Stimulated activated CD8-positive, alpha-beta memory T cell treated with anti-CD3 and anti-CD28 coated beads, Interleukin-7, amount 100 ng/mL, for 1 hour (primary cell): Measurements from ENCODE around the gene MCL1.
"Not testable (repeated sequence)": the region's sequence is repeated elsewhere in the genome, so short reads cannot be mapped to it uniquely, and the experiment has no call there.

ENCODE experiments used
- DNase-seq, 2 donors: peaks; one replicate each; pipeline ENCODE4 v3.0.0-alpha.2; 2020; ENCODE audit warnings: low read depth in 2 of 2

MCL1 gene

DNA sequence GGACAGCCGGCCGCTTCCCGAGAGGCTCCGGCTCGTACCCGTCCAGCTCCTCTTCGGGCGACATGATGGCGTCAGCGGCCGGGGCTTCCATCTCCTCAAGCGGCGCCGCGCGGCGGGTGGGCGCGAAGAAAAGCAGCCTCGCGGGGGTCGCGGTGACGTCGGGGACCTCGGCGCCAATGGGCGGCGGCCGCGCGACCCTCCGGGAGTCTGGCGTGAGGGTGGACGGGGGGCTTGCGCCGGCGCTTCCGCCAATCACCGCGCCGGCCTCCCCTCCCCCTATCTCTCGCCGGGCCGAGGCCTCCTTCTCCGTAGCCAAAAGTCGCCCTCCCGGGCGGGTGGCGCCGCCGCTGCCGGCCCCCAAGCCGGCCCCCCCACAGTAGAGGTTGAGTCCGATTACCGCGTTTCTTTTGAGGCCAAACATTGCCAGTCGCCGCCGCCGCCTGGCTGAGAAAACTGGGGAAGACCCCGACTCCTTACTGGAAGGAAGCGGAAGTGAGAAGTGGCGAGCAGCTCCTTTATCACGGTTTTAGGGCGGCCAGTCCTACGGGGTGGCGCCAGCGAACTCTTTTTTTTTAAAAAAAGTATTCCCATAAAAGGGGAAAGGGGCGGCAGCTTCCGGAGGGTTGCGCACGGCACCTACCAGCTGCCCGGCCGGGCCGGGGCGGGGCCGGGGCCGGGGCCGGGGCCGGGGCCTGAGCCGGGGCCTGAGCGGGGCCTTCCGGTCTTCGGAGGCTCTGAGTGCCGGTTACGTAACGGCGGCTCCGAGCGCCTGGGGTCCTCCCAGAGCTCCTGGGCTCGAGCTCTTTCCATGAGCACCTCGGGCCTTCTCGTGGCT is at the start of gene MCL1:
MCL1 (minus strand) TSS at position 501 of the 835 bp plus-strand sequence; CDS start at position 421, 80 bp downstream.
- peak; percentile 75 to 78 for DNase-seq

DNA sequence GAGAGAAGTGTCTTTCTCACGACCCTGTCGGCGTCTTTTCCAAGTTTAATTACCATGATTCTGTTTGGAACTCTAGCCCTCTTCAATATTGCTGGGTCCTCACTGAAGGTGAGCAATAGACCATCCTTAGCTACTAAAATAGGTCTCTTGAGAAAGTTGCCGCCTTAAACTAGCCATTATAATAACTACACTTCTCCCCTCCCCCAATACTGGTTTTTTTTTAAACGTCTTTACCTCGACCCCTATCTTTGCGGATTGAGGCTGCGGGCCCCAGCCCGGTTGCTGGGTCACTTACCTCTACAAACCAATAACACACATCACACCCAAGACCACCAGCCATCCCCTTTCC is 49.3 kb upstream of the MCL1 start:
- DNase-seq: no peak

DNA sequence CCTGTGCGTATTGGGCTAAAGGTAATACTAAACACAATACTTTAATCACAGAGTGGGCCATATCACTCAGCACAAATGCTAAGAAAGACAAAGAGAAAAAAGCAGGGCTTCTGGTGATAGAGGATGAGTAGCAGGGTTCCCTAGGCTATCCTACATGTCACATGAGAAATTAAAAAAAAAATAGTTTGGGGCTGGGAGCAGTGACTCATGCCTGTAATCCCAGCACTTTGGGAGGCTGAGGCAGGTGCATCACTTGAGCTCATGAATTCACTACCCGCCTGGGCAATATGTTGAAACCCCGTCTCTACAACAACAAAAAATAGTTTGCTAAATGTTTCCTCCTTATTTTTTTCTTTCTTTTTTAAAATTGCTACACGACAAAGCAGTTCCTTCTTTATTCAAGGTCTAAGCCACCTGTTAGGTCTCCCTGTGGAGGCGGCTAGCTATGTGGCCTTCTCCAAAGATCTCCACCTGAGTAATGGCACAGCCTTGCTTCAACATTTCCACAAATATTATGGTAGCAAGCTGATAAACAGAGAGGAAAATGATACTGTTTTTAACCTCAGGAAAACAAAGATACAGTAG is 48.5 kb upstream of the MCL1 start:
- no peak for DNase-seq

DNA sequence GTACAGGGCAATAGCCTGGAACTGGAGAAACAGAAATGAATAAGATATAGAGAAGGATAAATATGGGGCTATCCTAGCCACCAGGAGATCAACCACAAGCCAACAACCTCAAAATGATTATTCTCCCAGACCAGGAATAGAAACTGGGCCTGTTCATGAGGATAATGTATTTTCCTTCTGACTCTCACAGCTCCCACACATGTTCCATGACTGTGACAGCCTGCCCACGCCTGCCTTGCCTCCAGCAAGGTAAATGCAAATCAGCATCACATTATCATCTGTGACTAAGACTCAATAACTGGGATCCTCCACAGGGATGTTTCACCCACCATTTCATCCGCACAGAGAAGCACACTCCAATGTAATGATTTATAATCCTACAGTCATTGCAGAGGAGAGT is 46.7 kb upstream of the MCL1 start:
- no peak for DNase-seq

DNA sequence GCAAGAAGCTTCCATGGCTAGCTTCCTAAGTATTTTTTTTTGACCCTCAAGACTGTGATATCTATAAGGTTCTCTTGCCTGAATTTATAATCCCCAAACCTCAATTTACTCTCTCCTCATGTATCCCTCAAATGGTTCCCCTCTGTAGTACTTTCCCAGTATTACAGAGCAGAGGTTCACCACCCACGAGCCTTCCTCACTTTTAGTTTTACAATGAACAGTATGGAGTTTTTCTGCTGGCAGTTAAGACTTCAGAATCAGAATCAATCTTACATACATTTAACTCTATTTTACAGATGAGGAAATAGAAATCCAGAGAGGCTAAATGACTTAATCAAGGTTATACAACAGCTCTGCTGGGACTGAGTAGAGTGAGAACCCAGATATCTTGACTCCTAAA is 45.1 kb upstream of the MCL1 start:
- not testable (repeated sequence) for DNase-seq

DNA sequence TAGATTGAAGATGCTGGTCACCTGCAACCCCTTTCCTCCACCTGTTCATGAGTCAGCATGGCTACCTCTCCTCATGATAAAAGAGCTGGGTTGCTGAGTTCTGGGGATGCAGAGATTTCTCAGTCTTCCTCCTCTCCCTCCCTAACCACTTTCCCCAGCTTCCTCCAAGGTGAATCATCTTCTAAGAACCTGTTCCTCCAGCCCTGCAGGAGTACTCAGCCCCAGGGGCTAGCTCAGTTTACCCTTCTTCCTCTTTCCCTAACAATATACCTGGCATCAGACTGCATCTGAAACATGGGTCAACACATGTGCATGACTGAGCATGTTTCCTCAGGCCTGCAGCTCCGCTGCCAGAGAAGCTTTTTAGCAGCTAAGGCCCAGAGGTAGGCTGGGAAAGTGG is 44.7 kb upstream of the MCL1 start:
- DNase-seq: not testable (repeated sequence)

DNA sequence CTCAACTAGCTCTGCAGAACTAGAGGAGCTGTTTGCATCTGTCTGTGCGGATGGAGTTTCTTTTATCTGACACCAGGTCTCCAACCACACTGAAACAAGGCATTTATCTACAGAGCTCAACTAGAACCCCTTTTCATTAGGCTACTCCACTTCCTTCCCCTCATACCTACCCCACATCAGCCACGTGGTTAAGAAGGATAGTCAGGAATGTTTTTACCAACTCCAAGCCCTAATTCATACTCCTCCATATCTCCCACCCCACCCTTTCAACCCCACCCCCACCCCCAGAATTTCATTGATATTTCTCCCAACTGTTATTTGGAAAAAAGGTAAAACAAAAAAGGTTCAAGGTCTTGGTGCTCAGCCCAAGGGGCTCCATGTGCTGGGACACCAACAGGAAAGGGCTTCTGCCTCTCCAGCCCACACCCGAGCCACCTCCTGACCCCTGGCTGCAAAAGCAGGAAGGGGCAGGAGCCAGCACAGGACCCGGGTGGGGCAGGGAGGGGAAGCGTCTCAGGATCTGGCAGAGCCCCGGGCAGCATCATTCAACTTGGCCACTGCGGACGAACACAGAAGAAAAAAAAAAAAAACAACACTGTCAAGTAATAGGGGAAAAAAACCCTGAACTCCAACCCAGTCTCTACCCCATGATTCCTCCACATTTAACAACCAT is 43.0 kb upstream of the MCL1 start:
- no peak for DNase-seq

DNA sequence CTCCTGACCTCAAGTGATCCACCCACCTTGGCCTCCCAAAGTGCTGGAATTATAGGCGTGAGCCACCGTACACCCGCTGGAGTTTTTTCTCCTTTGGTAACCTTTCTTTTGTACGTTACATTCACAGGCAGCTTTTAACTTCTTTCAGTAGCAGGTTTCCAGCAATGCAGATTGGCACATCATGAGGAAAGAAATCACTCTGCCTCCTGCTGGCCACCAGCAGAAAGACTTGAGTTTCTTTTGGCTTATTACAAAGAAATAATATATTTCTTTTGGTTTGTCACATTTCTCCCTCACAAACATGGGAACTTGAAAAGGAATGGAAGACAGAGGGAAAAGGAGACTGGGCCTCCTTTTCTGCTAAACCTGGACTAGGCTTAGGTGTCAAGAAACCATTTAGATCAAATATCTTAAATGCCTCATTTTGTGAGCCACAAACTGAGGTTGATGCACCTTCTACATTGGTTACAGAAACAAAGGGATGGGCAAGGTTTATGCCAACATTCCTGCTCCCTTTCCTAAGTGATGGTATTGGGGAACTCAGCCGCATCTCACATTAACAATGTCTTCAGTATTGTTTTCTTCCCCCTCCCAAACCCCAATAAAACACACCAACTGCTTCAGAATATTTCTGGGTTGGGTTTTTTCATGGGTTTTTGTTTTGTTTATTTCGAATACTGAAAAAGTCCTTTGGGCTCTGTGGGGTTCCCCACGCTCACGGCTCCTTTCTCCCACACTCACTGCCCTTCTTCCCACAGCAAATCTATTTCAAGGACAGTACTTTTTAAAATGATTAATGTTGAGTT is 42.3 kb upstream of the MCL1 start:
- DNase-seq: peak; percentile 34 to 39

DNA sequence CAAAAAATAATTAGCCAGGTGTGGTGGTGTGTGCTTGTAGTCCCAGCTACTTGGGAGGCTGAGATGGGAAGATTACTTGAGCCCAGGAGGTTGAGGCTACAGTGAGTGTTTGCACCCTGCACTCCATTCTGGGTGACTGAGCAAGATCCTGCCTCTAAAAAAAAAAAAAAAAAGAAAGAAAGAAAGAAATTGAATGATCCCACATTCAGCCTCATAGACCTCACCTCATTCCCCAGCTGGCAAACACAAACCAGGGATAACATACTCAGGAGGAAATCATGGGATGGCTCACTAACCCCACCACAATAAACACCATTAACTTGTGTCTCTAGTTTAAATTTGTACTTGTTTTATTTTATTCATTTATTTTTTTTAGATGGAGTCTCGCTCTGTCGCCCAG is 41.5 kb upstream of the MCL1 start:
- DNase-seq: no peak

DNA sequence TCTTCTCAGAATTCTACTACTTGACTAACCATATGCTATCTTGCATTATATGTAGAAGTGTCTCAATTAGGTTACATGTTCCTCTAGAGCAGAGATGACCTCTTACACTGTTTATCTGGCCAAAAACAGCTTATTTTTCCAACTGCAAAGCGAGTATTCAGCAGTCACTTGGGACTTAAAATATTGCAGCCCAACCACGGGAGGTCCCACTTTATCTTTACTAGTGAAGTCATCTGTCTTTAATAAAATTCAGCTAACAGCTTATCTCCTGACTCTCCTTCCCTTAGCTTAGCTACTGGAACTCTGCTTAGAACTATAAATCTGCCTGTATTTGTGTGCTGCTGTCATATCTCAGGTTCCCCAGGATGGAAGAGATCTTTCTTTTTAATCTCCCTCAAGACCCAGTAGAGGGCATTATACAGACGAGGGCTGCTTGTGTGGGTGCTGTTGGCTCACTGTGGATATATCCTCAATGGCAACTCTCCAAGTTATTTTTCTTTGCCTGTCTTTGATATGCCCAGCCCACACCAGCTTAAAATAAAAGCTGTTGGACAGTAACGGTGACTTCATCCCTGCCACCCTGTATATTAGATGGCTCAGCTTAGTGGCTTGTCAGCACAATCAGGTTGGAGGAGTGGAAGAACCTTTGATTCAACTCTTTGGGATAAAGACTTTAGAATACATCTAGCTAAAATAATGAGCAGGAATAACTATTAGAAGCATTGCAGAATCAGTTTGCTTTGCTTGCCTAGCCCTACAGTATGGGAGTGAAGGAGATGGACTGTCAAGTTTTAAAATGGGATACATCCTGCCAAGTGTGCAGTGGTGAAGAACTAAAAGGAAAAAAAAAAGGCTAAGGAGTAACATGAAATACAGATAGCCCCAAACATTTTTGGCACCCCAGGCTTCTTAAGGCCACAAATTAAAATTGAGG is 40.4 kb upstream of the MCL1 start:
- no peak for DNase-seq

DNA sequence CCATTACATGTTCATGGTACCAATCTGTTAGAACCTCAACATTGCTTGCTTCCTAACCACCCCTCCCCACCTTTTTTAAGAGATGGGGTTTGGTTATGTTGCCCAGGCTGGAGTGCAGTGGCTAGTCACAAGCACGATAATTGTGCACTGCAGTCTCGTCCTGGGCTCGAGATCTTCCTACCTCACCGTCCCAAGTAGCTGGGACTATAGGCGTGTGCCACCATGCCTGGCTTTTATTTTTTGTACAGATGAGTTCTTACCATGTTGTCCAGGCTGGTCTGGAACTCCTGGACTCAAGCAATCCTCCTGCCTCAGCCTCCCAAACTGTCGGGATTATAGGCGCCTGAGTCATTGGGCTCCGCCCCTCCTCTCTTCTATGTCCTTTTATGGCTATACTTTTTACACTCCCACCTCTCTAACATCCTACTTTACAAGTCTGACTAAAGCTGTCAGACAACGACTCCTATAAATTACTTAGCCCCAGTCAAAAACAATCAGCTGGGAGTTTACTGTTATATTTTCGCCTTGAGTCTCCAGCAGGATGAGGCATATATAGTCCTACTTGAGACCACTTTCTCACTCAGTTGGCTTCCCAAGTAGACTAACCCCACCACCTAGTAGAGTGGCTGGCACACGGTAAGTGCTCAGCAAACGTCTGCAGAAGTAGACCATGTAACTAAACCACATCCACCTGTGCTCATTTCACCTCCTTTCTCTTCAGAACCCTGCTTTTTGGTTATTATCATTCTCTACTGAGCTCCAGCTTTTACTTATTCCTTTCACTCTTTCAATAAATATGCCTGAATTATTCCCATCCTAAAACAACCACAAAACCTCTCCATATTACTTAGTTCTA is 36.2 kb upstream of the MCL1 start:
- no peak for DNase-seq

DNA sequence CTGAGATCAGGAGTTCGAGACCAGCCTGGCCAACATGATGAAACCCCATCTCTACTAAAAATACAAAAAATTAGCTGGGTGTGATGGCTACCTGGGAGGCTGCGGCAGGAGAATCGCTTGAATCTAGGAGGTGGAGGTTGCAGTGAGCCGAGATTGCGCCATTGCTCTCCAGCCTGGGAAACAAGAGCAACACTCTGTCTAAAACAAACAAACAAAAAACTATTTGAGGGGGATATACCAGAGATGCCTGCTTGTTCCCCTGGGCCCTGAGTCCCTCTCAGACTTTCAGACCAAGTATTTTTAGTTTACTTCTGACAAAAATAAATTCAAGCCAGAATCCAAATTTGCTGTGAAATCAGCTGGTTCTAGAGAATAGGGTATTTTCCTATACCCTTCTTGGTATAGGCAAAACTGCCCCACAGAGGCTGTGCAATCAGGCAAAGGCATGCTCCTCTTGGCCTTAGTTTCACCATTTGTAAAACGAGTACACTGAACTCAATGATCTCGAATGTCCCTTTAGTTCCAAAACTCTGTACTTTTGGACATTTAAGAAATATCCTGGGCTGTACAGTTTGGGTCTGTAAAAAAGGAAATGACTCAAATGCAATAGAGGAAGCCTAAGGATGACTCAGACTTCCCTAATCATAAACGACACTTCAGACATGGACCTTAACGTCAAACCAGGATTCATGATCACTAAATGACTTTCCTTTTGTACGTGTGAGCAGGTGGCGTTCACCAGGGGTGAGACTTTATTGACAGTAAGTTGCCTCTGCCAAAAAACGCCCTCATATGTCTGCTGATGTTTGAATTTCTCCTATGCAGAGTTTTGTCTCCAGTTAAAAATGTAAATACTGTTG is 33.9 kb upstream of the MCL1 start:
- DNase-seq: no peak

DNA sequence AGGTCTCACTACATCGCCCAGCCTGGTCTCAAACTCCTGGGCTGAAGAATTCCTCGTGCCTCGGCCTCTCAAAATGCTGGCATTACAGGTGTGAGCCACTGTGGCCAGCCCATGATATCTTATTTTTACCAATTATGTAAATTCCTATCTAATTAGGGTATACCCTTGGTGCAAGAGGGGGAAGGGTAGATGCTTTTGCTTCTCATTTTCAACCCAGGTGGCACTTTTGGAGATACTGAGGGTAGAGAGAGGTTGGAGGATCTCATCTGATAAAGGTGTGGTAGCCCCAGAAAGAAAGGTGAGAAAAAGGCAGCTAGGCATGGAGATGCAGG is 32.6 kb upstream of the MCL1 start:
- no peak for DNase-seq

DNA sequence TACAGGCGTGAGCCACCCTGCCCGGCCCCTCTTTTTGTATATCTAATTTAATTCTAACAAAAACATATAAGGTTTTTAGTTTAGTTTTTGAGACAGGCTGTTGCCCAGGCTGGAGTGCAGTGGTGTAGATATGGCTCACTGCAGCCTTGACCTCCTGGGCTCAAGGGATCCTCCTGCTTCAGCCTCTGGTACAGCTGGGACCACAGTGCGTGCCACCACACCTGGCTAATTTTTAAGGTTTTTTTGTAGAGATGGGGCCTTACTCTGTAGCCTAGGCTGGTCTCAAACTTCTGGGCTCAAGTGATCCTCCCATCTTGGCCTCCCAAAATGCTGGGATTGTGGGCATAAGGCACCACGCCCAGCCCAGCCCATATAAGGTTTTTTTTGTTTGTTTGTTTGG is 31.2 kb upstream of the MCL1 start:
- DNase-seq: no peak

DNA sequence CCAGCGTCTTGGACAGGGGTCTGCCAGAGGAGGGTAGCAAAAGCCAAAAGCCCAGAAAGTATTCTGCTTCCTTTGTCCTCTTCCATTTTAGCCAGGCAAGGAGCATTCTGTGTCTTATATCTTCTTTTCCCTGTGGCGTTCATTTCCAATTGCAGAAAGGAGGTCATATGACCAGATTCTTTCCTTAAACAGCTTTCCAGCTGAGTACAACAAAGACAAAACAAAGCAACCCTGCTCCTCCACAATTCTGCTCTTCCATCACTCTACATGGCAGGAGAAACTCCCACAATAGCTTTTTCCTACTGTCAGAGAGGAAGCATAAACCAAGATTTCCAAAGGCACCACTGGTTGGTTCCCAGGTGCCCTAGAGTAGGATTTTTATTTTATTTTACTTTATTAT is 30.3 kb upstream of the MCL1 start:
- DNase-seq: no peak

DNA sequence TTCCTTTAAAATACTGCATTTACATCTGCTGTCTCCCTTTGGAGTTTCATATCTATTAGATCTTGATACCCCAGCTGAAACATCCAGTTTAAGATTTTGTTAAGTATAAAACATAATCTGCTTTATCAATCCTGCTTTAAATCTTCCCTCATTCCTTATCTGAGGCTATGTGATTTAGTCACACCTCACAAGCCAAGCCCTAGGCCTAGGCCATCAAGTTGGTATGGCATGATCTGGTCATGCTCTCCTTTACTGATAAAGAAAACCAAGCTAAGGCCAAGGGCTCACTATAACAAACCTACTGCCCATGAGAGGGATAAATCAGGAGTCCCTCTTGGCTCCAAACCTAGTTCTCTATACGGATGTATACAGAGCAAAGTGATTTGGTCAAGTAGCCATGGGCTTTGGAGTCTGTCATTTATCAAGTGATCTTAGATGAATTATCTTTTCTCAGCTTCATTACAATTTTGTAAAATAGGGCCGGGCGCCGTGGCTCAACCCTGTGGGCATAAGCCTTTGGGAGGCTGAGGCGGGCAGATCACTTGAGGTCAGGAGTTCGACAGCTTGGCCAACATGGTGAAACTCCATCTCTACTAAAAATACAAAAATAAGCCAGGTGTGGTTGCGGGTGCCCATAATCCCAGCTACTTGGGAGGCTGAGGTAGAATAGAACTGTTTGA is 27.2 kb upstream of the MCL1 start:
- DNase-seq: no peak

DNA sequence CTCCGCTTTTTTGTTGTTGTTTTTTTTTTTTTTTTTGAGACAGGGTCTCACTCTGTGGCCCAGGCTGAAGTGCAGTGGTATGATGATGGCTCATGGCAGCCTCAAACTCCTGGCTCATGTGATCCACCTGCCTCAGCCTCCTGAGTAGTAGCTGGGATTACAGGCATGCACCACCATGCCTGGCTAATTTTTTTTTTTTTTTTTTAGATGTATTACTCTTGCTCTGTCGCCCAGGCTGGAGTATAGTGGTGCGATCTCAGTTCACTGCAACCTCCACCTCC is 26.0 kb upstream of the MCL1 start:
- not testable (repeated sequence) for DNase-seq

DNA sequence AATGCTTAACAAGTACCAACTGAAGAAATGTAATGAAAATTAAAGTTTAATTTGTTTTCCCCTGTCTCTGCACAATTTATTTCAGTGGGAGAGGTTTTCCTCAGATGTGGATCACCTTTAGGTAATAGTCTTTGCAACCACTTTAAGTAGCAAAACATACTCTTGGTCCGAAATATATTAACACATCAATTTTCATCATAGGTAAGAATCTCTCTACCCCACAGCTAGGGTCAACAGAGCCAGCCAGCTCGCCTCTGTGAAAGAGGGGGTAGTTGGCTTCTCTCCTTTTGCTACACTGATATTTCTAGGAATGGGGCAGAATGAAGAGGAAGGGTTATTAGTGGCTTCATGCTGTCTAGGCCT is 24.8 kb upstream of the MCL1 start:
- no peak for DNase-seq

DNA sequence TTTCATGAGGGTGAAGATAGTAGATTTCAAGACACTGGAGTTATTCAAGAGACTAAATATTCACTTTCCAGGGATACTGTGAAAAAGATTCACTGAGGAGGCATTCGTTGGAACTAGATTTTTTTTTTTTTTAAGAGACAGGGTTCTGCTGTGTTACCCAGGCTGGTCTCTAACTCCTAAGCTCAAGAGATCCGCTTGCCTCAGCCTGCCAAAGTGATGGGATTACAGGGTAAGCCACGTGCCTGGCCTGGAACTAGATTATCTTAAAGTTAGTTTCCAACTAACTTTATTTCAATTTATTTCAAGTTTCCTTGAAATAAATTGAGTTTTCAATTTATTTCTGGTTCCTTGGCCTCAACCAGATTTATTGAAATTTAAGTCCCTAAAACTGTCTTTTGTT is 24.3 kb upstream of the MCL1 start:
- no peak for DNase-seq
